HepG2 (cell line): ENCODE measurements around the gene GPR33. TPM values are rescaled to one million over a fixed set of nuclear protein-coding genes. Genes with fewer than 3 reads are reported as not detected.
A peak's percentile ranks its signal among the peaks of the same experiment; 100 is the strongest.

Source experiments
- ARID5B ChIP-seq: IDR thresholded peaks from 2 replicates; pipeline ENCODE4 v1.4.0; 2020; ENCODE audit warnings: mild to moderate bottlenecking, missing genetic modification reagents
- DNMT1 ChIP-seq: sonication (generic); formaldehyde crosslinking; IDR thresholded peaks from 2 replicates; pipeline ENCODE4 v1.5.1; 2020; ENCODE audit warnings: mild to moderate bottlenecking, missing genetic modification reagents
- GABPA ChIP-seq, 2 experiments: IDR thresholded peaks; 2 replicates each; pipeline ENCODE4 v1.6.1; 2011 to 2016; ENCODE audit warnings: low read depth in 2 of 2, low read length in 1 of 2, missing biosample characterization in 1 of 2, missing genetic modification characterization in 1 of 2
- HNF1A ChIP-seq, 2 experiments: sonication (generic) in 1 of 2; formaldehyde crosslinking in 1 of 2; IDR thresholded peaks; 2 replicates each; pipeline versions ENCODE4 v1.4.0 to v1.6.1; 2016 to 2020; ENCODE audit warnings: borderline replicate concordance in 1 of 2, low read depth in 1 of 2, mild to moderate bottlenecking in 1 of 2, missing genetic modification reagents in 1 of 2
- JDP2 ChIP-seq: sonication (generic); formaldehyde crosslinking; IDR thresholded peaks from 2 replicates; pipeline ENCODE4 v1.8.1; 2022; ENCODE audit warnings: missing genetic modification reagents, borderline replicate concordance
- MAFG ChIP-seq: sonication (generic); formaldehyde crosslinking; IDR thresholded peaks from 2 replicates; pipeline ENCODE4 v1.5.1; 2020; ENCODE audit warnings: mild to moderate bottlenecking, missing genetic modification reagents
- PHF21A ChIP-seq: sonication (generic); formaldehyde crosslinking; IDR thresholded peaks from 2 replicates; pipeline ENCODE4 v1.5.0; 2020; ENCODE audit warnings: mild to moderate bottlenecking, missing genetic modification reagents
- REPIN1 ChIP-seq: sonication (generic); formaldehyde crosslinking; IDR thresholded peaks from 2 replicates; pipeline ENCODE4 v1.8.0; 2022; ENCODE audit warnings: missing genetic modification reagents, low read depth, mild to moderate bottlenecking, borderline replicate concordance
- SIN3A ChIP-seq: IDR thresholded peaks from 2 replicates; pipeline ENCODE4 v1.6.1; 2011; ENCODE audit warnings: low read depth, mild to moderate bottlenecking, control low read depth, low read length, borderline replicate concordance
- SP140L ChIP-seq: sonication (generic); formaldehyde crosslinking; IDR thresholded peaks from 2 replicates; pipeline ENCODE4 v1.4.0; 2020; ENCODE audit warnings: missing genetic modification reagents, borderline replicate concordance
- ZMYM3 ChIP-seq: sonication (generic); formaldehyde crosslinking; IDR thresholded peaks from 2 replicates; pipeline ENCODE4 v1.5.1; 2020; ENCODE audit warnings: mild to moderate bottlenecking, missing genetic modification reagents
- ZNF34 ChIP-seq: sonication (generic); formaldehyde crosslinking; IDR thresholded peaks from 2 replicates; pipeline ENCODE4 v1.4.0; 2020; ENCODE audit warnings: mild to moderate bottlenecking, missing genetic modification reagents, borderline replicate concordance
- ZNF432 ChIP-seq: sonication (generic); formaldehyde crosslinking; IDR thresholded peaks from 2 replicates; pipeline ENCODE4 v1.5.0; 2020; ENCODE audit warnings: missing genetic modification reagents, mild to moderate bottlenecking, borderline replicate concordance
- ZNF709 ChIP-seq: sonication (generic); formaldehyde crosslinking; IDR thresholded peaks from 2 replicates; pipeline ENCODE4 v1.5.0; 2020; ENCODE audit warnings: mild to moderate bottlenecking, missing genetic modification reagents
- ZNF792 ChIP-seq: IDR thresholded peaks from 2 replicates; pipeline ENCODE4 v1.6.1; 2016
- ZSCAN31 ChIP-seq: sonication (generic); formaldehyde crosslinking; IDR thresholded peaks from 2 replicates; pipeline ENCODE4 v1.5.0; 2020; ENCODE audit warnings: low read depth, mild to moderate bottlenecking, missing genetic modification reagents
- ZUFSP ChIP-seq: sonication (generic); formaldehyde crosslinking; IDR thresholded peaks from 2 replicates; pipeline ENCODE4 v1.9.0; 2021; ENCODE audit warnings: missing genetic modification reagents, mild to moderate bottlenecking, borderline replicate concordance
- polyA plus RNA-seq, 8 experiments: library from polyadenylated mRNA; depleted of rRNA in 3 of 8; stranded (reverse) in 7 of 8; unstranded in 1 of 8; fragments of >200 nt; fragmentation: Illumina TruSeq in 4 of 8; extraction: Trizol in 4 of 8; gene quantifications; 2 replicates each; pipeline versions ENCODE4 v1.2.1 to v1.2.3, GENCODE V29; 2011 to 2016; ENCODE audit warnings: low read depth in 4 of 8, missing spikeins in 1 of 8, mixed read lengths in 1 of 8; ENCODE audit not compliant: insufficient read depth in 1 of 8
- total RNA-seq, 5 experiments: library from RNA; depleted of rRNA; stranded (reverse); fragments of >200 nt; fragmentation: Illumina TruSeq; extraction: Trizol; gene quantifications; 2 replicates each; pipeline ENCODE4 v1.2.3, GENCODE V29; 2016; ENCODE audit warnings: low read depth in 1 of 5

GPR33 gene
- total and polyA plus RNA-seq, 2 of the 13 experiments (the other 11 are each of a cell fraction or from before 2014, with no cell fraction given) = not detected

GRCh38 chr14:31529053-31529452 is 41.2 kb upstream of the GPR33 start (continued):
- no peak for TF ChIP-seq ZSCAN31
- no peak for TF ChIP-seq PHF21A
- TF ChIP-seq ZUFSP (CRISPR knock-in tag) = no peak
- no peak for TF ChIP-seq SP140L (CRISPR knock-in tag)
- TF ChIP-seq ZNF34 (CRISPR knock-in tag) = no peak
- no peak for TF ChIP-seq GABPA (IDR thresholded peaks at IDR 0.05; ENCODE audit: low read depth, low read length)
- no peak for TF ChIP-seq GABPA (CRISPR knock-in tag; IDR thresholded peaks at IDR 0.05; ENCODE audit: low read depth)
- TF ChIP-seq ZNF709 (CRISPR knock-in tag) = no peak
- TF ChIP-seq SIN3A = no peak
- no peak for TF ChIP-seq MAFG (CRISPR knock-in tag)
- no peak for TF ChIP-seq REPIN1
- peak; percentile 94 for TF ChIP-seq ARID5B
- no peak for TF ChIP-seq ZNF432 (CRISPR knock-in tag)
- no peak for TF ChIP-seq DNMT1 (CRISPR knock-in tag)
- no peak for TF ChIP-seq HNF1A (IDR thresholded peaks at IDR 0.05; ENCODE audit: low read depth)
- TF ChIP-seq HNF1A (CRISPR knock-in tag; IDR thresholded peaks at IDR 0.05; ENCODE audit: borderline replicate concordance) = no peak
- no peak for TF ChIP-seq ZNF792 (CRISPR knock-in tag)
- no peak for TF ChIP-seq JDP2 (CRISPR knock-in tag)
- 0 out of 2 replicates have a peak, but pooled peaks have one; percentile 19 for TF ChIP-seq ZMYM3 (CRISPR knock-in tag)
